Measurements from ENCODE around the gene ILDR1. TPM values are rescaled to one million over a fixed set of nuclear protein-coding genes. Genes with fewer than 3 reads are reported as not detected.

Gene ILDR1
- total RNA-seq, 2 experiments from 2014 or later, result not detected

Other genes with a start within 250 kb of the ILDR1 start
- 10 to 100 TPM; 45.4 to 51.6 TPM for gene IQCB1, start 187.2 kb downstream of the ILDR1 start, total RNA-seq
- 10 to 100 TPM; 13.4 to 14.4 TPM for gene EAF2, start 187.0 kb downstream of the ILDR1 start, total RNA-seq
- gene SLC15A2, start 127.8 kb downstream of the ILDR1 start, total RNA-seq, result 1 to 10 TPM; 1.7 TPM
- gene CD86, start 33.1 kb upstream of the ILDR1 start, total RNA-seq, result under 1 TPM; 0.43 to 0.52 TPM
- not detected for gene CASR, start 161.4 kb upstream of the ILDR1 start, total RNA-seq

Measured in activated CD8-positive, alpha-beta T cell treated with anti-CD3 and anti-CD28 coated beads for 36 hours (primary cell).